ENCODE measurements around the gene PRRT3.

Gene PRRT3

GRCh38 chr3:9946112-9947024 lies 5.8 kb downstream of the PRRT3 start:
- Histone ChIP-seq H3K27me3 (replicated peaks) (no peaks in the 10 kb centered on the region), H3K27ac (no peak overlapping the region), H3K4me3 (ENCODE audit: low read depth, low read length) (peak overlapping the region; percentile 73), H3K36me3 (replicated peaks) (peaks cover 8% of the 10 kb centered on the region)
- in situ Hi-C loops (cut with HindIII; ENCODE audit: low pct_ligation_motif_present, low sequenced_read_pairs), result no loop called here
- peak; percentile 51 for TF ChIP-seq CTCF (IDR thresholded peaks at IDR 0.05; ENCODE audit: low read depth, low read length, missing control alignments)
- DNase-seq, result peak; percentile 84

GRCh38 chr3:9945358-9945757 lies 6.8 kb downstream of the PRRT3 start:
- no peak for DNase-seq
- Histone ChIP-seq H3K27ac (no peak overlapping the region), H3K27me3 (replicated peaks) (no peaks in the 10 kb centered on the region), H3K36me3 (replicated peaks) (peaks cover 14% of the 10 kb centered on the region), H3K4me3 (ENCODE audit: low read depth, low read length) (no peak overlapping the region)
- TF ChIP-seq CTCF (IDR thresholded peaks at IDR 0.05; ENCODE audit: low read depth, low read length, missing control alignments), result no peak
- in situ Hi-C loops (cut with HindIII; ENCODE audit: low pct_ligation_motif_present, low sequenced_read_pairs), result no loop called here

GRCh38 chr3:9944271-9944670 lies 7.9 kb downstream of the PRRT3 start:
- Histone ChIP-seq H3K4me3 (ENCODE audit: low read depth, low read length) (no peak overlapping the region), H3K27ac (no peak overlapping the region), H3K36me3 (replicated peaks) (peaks cover 14% of the 10 kb centered on the region), H3K27me3 (replicated peaks) (no peaks in the 10 kb centered on the region)
- no peak for DNase-seq
- no peak for TF ChIP-seq CTCF (IDR thresholded peaks at IDR 0.05; ENCODE audit: low read depth, low read length, missing control alignments)
- in situ Hi-C loops (cut with HindIII; ENCODE audit: low pct_ligation_motif_present, low sequenced_read_pairs), result no loop called here

- Histone ChIP-seq H3K27ac (no peak overlapping the region), H3K27me3 (replicated peaks) (no peaks in the 10 kb centered on the region), H3K36me3 (replicated peaks) (peaks cover 17% of the 10 kb centered on the region), H3K4me3 (ENCODE audit: low read depth, low read length) (no peak overlapping the region)
- DNase-seq, result no peak
- in situ Hi-C loops (cut with HindIII; ENCODE audit: low pct_ligation_motif_present, low sequenced_read_pairs), result no loop called here
- no peak for TF ChIP-seq CTCF (IDR thresholded peaks at IDR 0.05; ENCODE audit: low read depth, low read length, missing control alignments)
These were observed 9.1 kb downstream of the PRRT3 start for GRCh38 chr3:9942934-9943690.

DNA sequence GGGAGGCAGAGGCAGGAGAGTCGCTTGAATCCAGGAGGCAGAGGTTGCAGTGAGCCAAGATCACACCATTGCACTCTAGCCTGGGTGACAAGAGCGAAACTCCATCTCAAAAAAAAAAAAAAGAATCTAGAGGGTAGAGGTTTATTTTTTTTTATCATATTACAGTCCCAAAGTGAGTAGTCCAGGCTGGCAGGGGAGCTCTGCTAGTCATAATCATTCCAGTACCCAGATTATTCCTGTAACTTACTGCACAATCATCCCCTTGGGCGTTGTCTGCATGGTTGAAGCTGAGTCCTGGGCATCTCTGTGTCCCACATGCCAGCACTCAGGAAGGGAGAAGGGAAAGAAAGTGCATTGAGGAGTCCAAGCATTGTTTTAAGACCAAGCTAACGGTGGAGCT lies 10.0 kb downstream of the PRRT3 start:
- Histone ChIP-seq H3K27me3 (replicated peaks) (no peaks in the 10 kb centered on the region), H3K4me3 (ENCODE audit: low read depth, low read length) (no peak overlapping the region), H3K36me3 (replicated peaks) (peaks cover 26% of the 10 kb centered on the region), H3K27ac (no peak overlapping the region)
- no peak for DNase-seq
- in situ Hi-C loops (cut with HindIII; ENCODE audit: low pct_ligation_motif_present, low sequenced_read_pairs), result no loop called here
- no peak for TF ChIP-seq CTCF (IDR thresholded peaks at IDR 0.05; ENCODE audit: low read depth, low read length, missing control alignments)
